ENCODE data around the gene TBC1D26. TPM values are rescaled to one million over a fixed set of nuclear protein-coding genes. Genes with fewer than 3 reads are reported as not detected.
A peak's percentile ranks its signal among the peaks of the same experiment; 100 is the strongest.
"Not testable (repeated sequence)": the region's sequence is repeated elsewhere in the genome, so short reads cannot be mapped to it uniquely, and the experiment has no call there.

TBC1D26 gene
- total RNA-seq: not detected
- not detected for polyA plus RNA-seq (ENCODE audit: insufficient read depth, low read depth, low replicate concordance)
- long read RNA-seq, donor 1: 0 reads
- long read RNA-seq, donor 2: 0 reads
- long read RNA-seq, donor 3: 0 reads
- long read RNA-seq, donor 4: 0 reads
- long read RNA-seq, donor 5: 0 reads
- long read RNA-seq, donor 6: 0 reads
- long read RNA-seq, donor 7: 0 reads
- long read RNA-seq, donor 8: 0 reads
- long read RNA-seq, donor 9: 0 reads
- long read RNA-seq, donor 10: 0 reads

GRCh38 chr17:15731900-15732299, at the start of gene TBC1D26:
Gene TBC1D26 (plus strand): TSS chr17:15732283. CDS start chr17:15735349, 3,066 bp downstream.
- intact Hi-C loops (cut with DNase I); H3K4me1 ChIP-seq (ENCODE audit: control insufficient read depth in 2 of 3, insufficient read depth in 2 of 3, low read depth in 1 of 3, low read length in 3 of 3); FAIRE-seq; H3K9ac ChIP-seq (ENCODE audit: low read length in 3 of 3); H3K27ac ChIP-seq (ENCODE audit: low read depth in 2 of 2, low read length in 2 of 2); H3K27me3 ChIP-seq (ENCODE audit: control insufficient read depth, insufficient read depth, low read length); H3K9me3 ChIP-seq (ENCODE audit: control insufficient read depth in 2 of 3, insufficient read depth in 1 of 3, low read length in 3 of 3); DNase-seq; H3K4me3 ChIP-seq (ENCODE audit: low read length in 3 of 3); H3K36me3 ChIP-seq (ENCODE audit: control insufficient read depth in 2 of 3, insufficient read depth in 3 of 3, low read length in 3 of 3): not testable (repeated sequence)

GRCh38 chr17:15683135-15683534, 48.9 kb upstream of the TBC1D26 start:
- DNase-seq; H3K36me3 ChIP-seq (ENCODE audit: control insufficient read depth in 2 of 3, insufficient read depth in 3 of 3, low read length in 3 of 3); H3K27me3 ChIP-seq (ENCODE audit: control insufficient read depth, insufficient read depth, low read length); FAIRE-seq; intact Hi-C loops (cut with DNase I); H3K4me3 ChIP-seq (ENCODE audit: low read length in 3 of 3); H3K9me3 ChIP-seq (ENCODE audit: control insufficient read depth in 2 of 3, insufficient read depth in 1 of 3, low read length in 3 of 3); H3K9ac ChIP-seq (ENCODE audit: low read length in 3 of 3); H3K4me1 ChIP-seq (ENCODE audit: control insufficient read depth in 2 of 3, insufficient read depth in 2 of 3, low read depth in 1 of 3, low read length in 3 of 3); H3K27ac ChIP-seq (ENCODE audit: low read depth in 2 of 2, low read length in 2 of 2): not testable (repeated sequence)

- H3K9ac ChIP-seq (ENCODE audit: low read length in 3 of 3): peak within 1 kb of the TSS in 2 of 3 donors; percentile 61 to 81
- peak; percentile 75 to 93 (median 80) for DNase-seq
- FAIRE-seq; H3K9me3 ChIP-seq (ENCODE audit: control insufficient read depth in 2 of 3, insufficient read depth in 1 of 3, low read length in 3 of 3); H3K4me1 ChIP-seq (ENCODE audit: control insufficient read depth in 2 of 3, insufficient read depth in 2 of 3, low read depth in 1 of 3, low read length in 3 of 3); intact Hi-C loops (cut with DNase I); H3K36me3 ChIP-seq (ENCODE audit: control insufficient read depth in 2 of 3, insufficient read depth in 3 of 3, low read length in 3 of 3); H3K27me3 ChIP-seq (ENCODE audit: control insufficient read depth, insufficient read depth, low read length): not testable (repeated sequence)
- peak within 1 kb of the TSS; percentile 64 to 77 (median 72) for H3K4me3 ChIP-seq (ENCODE audit: low read length in 3 of 3)
- H3K27ac ChIP-seq (ENCODE audit: low read depth in 2 of 2, low read length in 2 of 2): peak within 1 kb of the TSS in 1 of 2 donors; percentile 32
These were observed 48.1 kb upstream of the TBC1D26 start, which contains the start of gene TRIM16 for GRCh38 chr17:15683824-15684478. Gene TRIM16 (minus strand): TSS chr17:15684311. CDS start chr17:15651609, 32,702 bp downstream.

GRCh38 chr17:15687494-15687893, 44.6 kb upstream of the TBC1D26 start:
- DNase-seq; intact Hi-C loops (cut with DNase I); H3K36me3 ChIP-seq (ENCODE audit: control insufficient read depth in 2 of 3, insufficient read depth in 3 of 3, low read length in 3 of 3); FAIRE-seq; H3K9me3 ChIP-seq (ENCODE audit: control insufficient read depth in 2 of 3, insufficient read depth in 1 of 3, low read length in 3 of 3); H3K27me3 ChIP-seq (ENCODE audit: control insufficient read depth, insufficient read depth, low read length); H3K4me1 ChIP-seq (ENCODE audit: control insufficient read depth in 2 of 3, insufficient read depth in 2 of 3, low read depth in 1 of 3, low read length in 3 of 3); H3K9ac ChIP-seq (ENCODE audit: low read length in 3 of 3); H3K27ac ChIP-seq (ENCODE audit: low read depth in 2 of 2, low read length in 2 of 2); H3K4me3 ChIP-seq (ENCODE audit: low read length in 3 of 3): not testable (repeated sequence)

GRCh38 chr17:15698967-15699366, 33.1 kb upstream of the TBC1D26 start:
- H3K4me1 ChIP-seq (ENCODE audit: control insufficient read depth in 2 of 3, insufficient read depth in 2 of 3, low read depth in 1 of 3, low read length in 3 of 3); H3K36me3 ChIP-seq (ENCODE audit: control insufficient read depth in 2 of 3, insufficient read depth in 3 of 3, low read length in 3 of 3); H3K9me3 ChIP-seq (ENCODE audit: control insufficient read depth in 2 of 3, insufficient read depth in 1 of 3, low read length in 3 of 3); intact Hi-C loops (cut with DNase I); H3K27me3 ChIP-seq (ENCODE audit: control insufficient read depth, insufficient read depth, low read length); FAIRE-seq; H3K27ac ChIP-seq (ENCODE audit: low read depth in 2 of 2, low read length in 2 of 2): not testable (repeated sequence)
- Histone ChIP-seq H3K9ac (ENCODE audit: low read length in 3 of 3) (peak overlapping the region in 2 of 3 donors; percentile 65 to 66), H3K4me3 (ENCODE audit: low read length in 3 of 3) (peak overlapping the region; percentile 53 to 69 (median 59))
- DNase-seq: peak in 2 of 5 donors; percentile 18 to 26

- H3K27ac ChIP-seq (ENCODE audit: low read depth in 2 of 2, low read length in 2 of 2): peak within 1 kb of the TSS in 1 of 2 donors; percentile 28
- peak within 1 kb of the TSS; percentile 53 to 69 (median 59) for H3K4me3 ChIP-seq (ENCODE audit: low read length in 3 of 3)
- intact Hi-C loops (cut with DNase I); H3K9me3 ChIP-seq (ENCODE audit: control insufficient read depth in 2 of 3, insufficient read depth in 1 of 3, low read length in 3 of 3); H3K4me1 ChIP-seq (ENCODE audit: control insufficient read depth in 2 of 3, insufficient read depth in 2 of 3, low read depth in 1 of 3, low read length in 3 of 3); H3K36me3 ChIP-seq (ENCODE audit: control insufficient read depth in 2 of 3, insufficient read depth in 3 of 3, low read length in 3 of 3); H3K27me3 ChIP-seq (ENCODE audit: control insufficient read depth, insufficient read depth, low read length): not testable (repeated sequence)
- DNase-seq: peak; percentile 99 to 100 (median 100)
- peak; percentile 8 for FAIRE-seq
- peak within 1 kb of the TSS in 2 of 3 donors; percentile 65 to 66 for H3K9ac ChIP-seq (ENCODE audit: low read length in 3 of 3)
These were observed 32.6 kb upstream of the TBC1D26 start, which contains the start of gene ZNF286A for GRCh38 chr17:15699413-15699924. Gene ZNF286A (plus strand): TSS chr17:15699752. CDS start chr17:15700330, 578 bp downstream.

- H3K9ac ChIP-seq (ENCODE audit: low read length in 3 of 3): peak overlapping the region in 1 of 3 donors; percentile 36
- not testable (repeated sequence) for H3K27ac ChIP-seq (ENCODE audit: low read depth in 2 of 2, low read length in 2 of 2)
These were observed 32.1 kb upstream of the TBC1D26 start for GRCh38 chr17:15699937-15700336.

GRCh38 chr17:15704239-15704638, 27.8 kb upstream of the TBC1D26 start:
- peaks cover 3 to 20% (median 16%) of the 10 kb centered on the region in 3 donors for H3K36me3 ChIP-seq (ENCODE audit: control insufficient read depth in 2 of 3, insufficient read depth in 3 of 3, low read length in 3 of 3)
- FAIRE-seq: not testable (repeated sequence)
- DNase-seq: peak in 1 of 5 donors; percentile 59

More at GRCh38 chr17:15699937-15700336, 32.1 kb upstream of the TBC1D26 start:
- H3K4me3 ChIP-seq (ENCODE audit: low read length in 3 of 3): peak overlapping the region; percentile 53 to 69 (median 59)
- H3K36me3 ChIP-seq (ENCODE audit: control insufficient read depth in 2 of 3, insufficient read depth in 3 of 3, low read length in 3 of 3); DNase-seq; intact Hi-C loops (cut with DNase I); H3K4me1 ChIP-seq (ENCODE audit: control insufficient read depth in 2 of 3, insufficient read depth in 2 of 3, low read depth in 1 of 3, low read length in 3 of 3); H3K27me3 ChIP-seq (ENCODE audit: control insufficient read depth, insufficient read depth, low read length); H3K9me3 ChIP-seq (ENCODE audit: control insufficient read depth in 2 of 3, insufficient read depth in 1 of 3, low read length in 3 of 3); FAIRE-seq: not testable (repeated sequence)

More at GRCh38 chr17:15704239-15704638, 27.8 kb upstream of the TBC1D26 start:
- H3K4me3 ChIP-seq (ENCODE audit: low read length in 3 of 3); H3K9ac ChIP-seq (ENCODE audit: low read length in 3 of 3); H3K27me3 ChIP-seq (ENCODE audit: control insufficient read depth, insufficient read depth, low read length); H3K9me3 ChIP-seq (ENCODE audit: control insufficient read depth in 2 of 3, insufficient read depth in 1 of 3, low read length in 3 of 3); H3K27ac ChIP-seq (ENCODE audit: low read depth in 2 of 2, low read length in 2 of 2); intact Hi-C loops (cut with DNase I); H3K4me1 ChIP-seq (ENCODE audit: control insufficient read depth in 2 of 3, insufficient read depth in 2 of 3, low read depth in 1 of 3, low read length in 3 of 3): not testable (repeated sequence)

Measured in kidney (tissue), 19 donors.